RWPE1 (cell line): ENCODE data around the gene APOBEC3H.

Experiments
- CTCF ChIA-PET: fragments of 350-600 bp; sonication (Branson Sonifier 250); formaldehyde crosslinking; extraction: SDS; loops from one replicate; lab custom pipeline; 2021; lab: Yijun Ruan, JAX
- POLR2A ChIA-PET: fragments of 400-600 bp; formaldehyde crosslinking; extraction: SDS; loops from one replicate; lab custom pipeline; 2020; ENCODE audit warnings: antibody characterized with exemption; ENCODE audit not compliant: low non-redundant PET; lab: Yijun Ruan, JAX
- DNase-seq: peaks from one replicate; pipeline ENCODE4 v3.0.0; 2012; ENCODE audit warnings: low spot score
- H3K27ac ChIP-seq: fragments of 450-650 bp; 2 replicates; pipeline ENCODE4 v1.5.1; 2017
- TF ChIP-seq, protein P1 (sequence below): fragments of 450-650 bp; conservative IDR thresholded peaks from 2 replicates; pipeline ENCODE4 v1.5.1; 2017; ENCODE audit warnings: low read depth, mild to moderate bottlenecking

APOBEC3H gene

DNA sequence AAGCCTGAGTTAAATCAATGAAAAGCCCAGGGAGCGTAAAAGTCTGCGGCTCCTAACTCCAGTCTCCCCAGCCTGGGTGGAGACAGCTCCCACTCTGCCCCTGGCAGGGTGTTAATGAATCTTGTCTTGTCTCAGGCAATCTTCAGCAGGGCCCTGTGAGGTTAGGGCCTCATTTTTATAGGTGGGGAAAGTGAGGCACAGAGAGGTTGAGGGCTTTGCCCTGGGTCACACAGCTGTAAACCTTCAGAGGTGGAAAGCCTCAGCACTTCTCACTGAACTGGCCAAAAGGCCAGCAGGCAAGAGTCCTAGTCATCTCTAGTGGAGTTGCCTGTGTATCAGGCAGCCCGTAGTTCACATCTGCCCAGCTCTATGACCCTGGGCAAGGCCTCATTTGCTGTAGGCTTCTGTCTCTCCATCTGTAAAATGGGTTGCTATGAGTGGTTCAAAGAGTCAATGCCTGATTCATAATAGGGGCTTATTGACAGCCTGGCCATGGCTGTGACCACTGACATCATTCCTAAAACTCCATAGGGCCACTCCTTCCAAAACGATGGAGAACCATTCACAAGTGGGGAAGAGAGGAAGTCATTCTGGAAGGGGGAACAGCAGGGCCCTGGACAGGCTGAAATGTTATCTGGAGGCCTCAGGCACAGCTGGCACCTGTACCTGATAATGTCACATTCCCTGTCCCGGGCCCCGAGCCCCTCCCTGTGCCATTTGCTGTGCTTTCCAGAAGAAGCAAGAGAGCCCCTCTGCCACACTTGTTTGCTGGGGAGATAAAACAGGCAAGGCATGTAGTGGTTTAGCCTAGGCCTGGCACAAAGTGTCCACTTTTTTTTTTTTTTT is 49.4 kb downstream of the APOBEC3H start:
- ChIA-PET POLR2A (interaction anchor here (0.6 kb wide), 1 partner anchor 1139 kb away, joined by 4 read pairs; no protein-coding TSS in a partner anchor), CTCF (no interaction called here)
- TF ChIP-seq, protein P1, sequence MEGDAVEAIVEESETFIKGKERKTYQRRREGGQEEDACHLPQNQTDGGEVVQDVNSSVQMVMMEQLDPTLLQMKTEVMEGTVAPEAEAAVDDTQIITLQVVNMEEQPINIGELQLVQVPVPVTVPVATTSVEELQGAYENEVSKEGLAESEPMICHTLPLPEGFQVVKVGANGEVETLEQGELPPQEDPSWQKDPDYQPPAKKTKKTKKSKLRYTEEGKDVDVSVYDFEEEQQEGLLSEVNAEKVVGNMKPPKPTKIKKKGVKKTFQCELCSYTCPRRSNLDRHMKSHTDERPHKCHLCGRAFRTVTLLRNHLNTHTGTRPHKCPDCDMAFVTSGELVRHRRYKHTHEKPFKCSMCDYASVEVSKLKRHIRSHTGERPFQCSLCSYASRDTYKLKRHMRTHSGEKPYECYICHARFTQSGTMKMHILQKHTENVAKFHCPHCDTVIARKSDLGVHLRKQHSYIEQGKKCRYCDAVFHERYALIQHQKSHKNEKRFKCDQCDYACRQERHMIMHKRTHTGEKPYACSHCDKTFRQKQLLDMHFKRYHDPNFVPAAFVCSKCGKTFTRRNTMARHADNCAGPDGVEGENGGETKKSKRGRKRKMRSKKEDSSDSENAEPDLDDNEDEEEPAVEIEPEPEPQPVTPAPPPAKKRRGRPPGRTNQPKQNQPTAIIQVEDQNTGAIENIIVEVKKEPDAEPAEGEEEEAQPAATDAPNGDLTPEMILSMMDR: no peak
- H3K27ac ChIP-seq: peak overlapping the region; percentile 83
- DNase-seq: no peak

DNA sequence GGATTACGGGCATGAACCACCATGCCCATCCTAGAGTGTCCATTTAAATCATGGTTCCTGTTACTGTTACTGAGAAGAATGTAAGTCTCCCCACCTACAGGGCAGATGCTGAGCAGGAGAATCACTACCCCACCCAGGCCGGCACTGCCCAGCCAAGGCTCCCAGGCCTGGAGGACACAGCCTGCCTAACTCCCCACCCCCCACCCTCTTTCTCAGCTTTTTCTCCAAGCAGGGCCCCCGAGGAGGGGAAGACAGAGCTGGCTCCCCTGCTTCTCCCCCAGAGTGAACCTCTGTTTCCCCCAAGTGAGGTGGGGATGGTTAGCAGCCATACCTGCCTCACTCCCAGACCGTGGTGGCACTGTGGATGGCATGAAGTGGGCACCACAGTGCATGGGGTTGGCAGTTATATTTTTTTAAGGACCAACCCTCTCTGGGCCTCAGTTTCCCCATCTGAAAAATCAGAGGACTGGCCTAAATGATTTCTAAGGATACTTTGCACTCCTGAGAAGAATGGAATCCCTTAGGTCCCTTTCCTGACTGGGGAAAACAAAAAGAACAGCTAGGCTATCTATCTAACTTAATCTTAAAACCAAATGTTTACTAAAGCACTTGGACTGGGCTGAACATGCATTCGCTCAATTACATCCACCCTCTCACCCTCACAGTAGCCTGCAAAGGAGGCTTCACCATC is 50.4 kb downstream of the APOBEC3H start:
- POLR2A ChIA-PET: interaction anchor here (0.6 kb wide), 1 partner anchor 1140 kb away, joined by 4 read pairs; no protein-coding TSS in a partner anchor
- TF ChIP-seq, protein P1: no peak
- H3K27ac ChIP-seq: peak overlapping the region; percentile 83

DNA sequence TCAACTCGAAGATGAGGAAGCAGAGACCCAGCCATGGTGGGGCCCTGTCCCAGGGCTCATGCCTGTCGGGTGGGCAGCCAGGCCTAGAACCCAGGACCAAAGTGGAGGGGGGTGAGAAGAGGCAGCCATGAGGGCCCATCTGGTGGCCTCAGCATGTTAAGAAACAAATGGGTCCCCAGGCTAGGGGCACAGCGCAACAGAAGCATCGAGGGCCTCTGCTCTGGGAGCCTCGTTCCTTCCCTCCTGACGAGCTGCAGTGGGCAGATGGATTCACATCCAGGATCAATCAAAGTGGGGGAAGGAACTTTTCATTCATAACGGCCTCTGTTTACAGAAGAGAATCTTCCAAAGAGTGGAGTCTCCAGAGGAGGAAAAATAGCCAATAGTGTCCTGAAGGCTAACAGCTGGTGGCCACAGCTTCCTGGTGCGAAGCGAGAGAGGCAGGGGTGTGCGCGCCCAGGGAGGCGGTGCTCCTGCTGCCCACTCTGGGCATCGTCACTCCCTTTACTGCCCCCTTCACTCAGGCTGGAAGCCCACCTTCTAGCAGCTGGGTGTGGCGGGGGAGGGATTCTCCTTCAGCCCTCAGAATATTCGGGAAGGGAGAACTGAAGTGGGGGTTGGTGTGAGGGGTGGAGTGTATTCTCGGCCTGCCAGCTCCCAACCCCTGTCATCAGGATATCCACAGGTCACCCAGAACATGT is 51.1 kb downstream of the APOBEC3H start:
- DNase-seq: no peak
- TF ChIP-seq, protein P1: no peak
- ChIA-PET POLR2A (interaction anchor here (0.6 kb wide), 1 partner anchor 36 kb away, joined by 6 read pairs; no protein-coding TSS in a partner anchor), CTCF (interaction anchor here (1.2 kb wide), 1 partner anchor 26 kb away, joined by 3 read pairs; no protein-coding TSS in a partner anchor)
- peak overlapping the region; percentile 83 for H3K27ac ChIP-seq

More for the DNA sequence above, 50.4 kb downstream of the APOBEC3H start:
- no peak for DNase-seq
- CTCF ChIA-PET: interaction anchor here (1.2 kb wide), 1 partner anchor 26 kb away, joined by 3 read pairs; no protein-coding TSS in a partner anchor

DNA sequence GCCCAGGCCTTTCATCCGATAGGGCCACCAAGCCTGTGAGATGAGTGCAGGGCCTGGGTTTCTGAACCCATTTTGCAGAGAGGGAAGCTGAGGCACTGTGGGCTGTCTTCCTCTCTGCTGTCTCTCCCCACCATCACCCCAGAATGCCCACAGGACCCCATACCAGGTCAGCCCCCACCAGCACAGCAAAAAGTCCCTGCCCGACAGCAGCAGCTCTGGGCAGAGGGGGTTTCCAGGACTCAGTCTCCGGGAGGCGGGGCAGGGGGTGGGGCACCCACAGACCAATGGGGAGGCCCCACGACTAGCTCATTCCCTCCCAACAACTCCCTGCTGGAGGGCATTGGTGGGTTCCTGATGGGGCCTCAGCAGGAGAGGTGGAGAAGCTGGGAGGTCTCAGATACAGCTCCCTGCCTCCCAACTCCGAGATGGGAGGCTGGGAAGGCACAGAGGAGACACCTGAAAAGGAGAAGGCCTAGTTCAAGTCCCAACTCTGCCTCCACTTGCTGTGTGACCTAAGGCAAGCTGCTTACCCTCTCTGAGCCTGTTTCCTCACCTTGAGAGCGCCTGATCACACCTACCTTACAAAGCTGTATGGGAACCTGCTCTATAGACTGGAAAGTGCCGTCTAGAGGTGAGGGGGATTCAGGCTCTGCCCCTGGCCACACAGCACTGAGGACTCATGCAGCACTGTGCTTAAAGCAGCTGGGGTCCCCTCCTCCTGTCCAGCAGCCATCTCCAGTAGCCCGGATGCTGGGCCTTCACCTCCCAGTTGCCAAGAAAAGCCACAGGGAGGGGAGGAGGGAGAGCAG is 51.9 kb downstream of the APOBEC3H start:
- peak overlapping the region; percentile 83 for H3K27ac ChIP-seq
- POLR2A ChIA-PET: interaction anchor here (0.6 kb wide), 1 partner anchor 36 kb away, joined by 6 read pairs; no protein-coding TSS in a partner anchor
- DNase-seq: no peak
- CTCF ChIA-PET: interaction anchor here (0.6 to 1.2 kb wide), 3 partner anchors 21 to 278 kb away, joined by 3 to 4 read pairs (median 4); no protein-coding TSS in a partner anchor
- TF ChIP-seq, protein P1: no peak

DNA sequence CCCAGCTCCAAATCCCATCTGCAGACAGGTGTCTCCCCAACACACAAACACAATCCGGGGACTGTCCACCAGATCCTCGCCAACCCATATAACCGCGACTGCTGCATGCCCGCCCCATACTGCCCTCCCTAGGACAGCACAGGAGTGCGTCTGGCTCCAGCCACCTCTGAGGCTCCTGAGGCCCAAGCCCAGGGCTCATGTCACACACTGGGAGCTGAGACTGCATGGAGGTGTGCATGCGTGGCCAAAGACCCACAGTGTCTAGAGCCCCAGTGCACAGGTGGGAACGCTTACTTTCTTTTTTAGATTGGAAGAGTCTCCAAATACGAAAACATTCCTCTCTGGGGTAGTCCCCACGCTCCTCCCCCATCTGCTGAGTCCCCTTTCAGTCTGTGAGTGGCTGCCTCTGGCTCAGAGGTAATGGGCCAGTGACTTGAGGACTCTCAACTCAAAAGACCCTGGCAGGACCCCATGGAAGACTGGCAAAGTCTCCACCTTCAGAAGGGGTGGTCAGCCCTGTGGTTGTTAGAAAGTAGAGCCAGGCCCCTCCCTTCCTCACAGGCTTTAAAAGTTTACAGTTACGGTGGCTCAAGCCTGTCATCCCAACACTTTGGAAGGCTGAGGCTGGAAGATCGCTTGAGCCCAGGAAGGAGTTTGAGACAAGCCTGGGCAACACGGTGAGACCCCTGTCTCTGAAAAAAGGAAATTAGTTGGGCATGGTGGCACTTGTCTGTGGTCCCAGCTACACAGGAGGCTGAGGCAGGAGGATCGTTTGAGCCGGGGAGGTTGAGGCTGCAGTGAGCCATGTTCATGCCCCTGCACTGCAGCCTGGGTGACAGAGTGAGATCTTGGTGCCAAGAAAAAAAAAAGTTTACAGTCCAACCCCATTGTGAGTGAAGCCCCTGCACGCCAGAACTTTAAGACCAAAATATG is 53.1 kb downstream of the APOBEC3H start:
- CTCF ChIA-PET: no interaction called here
- POLR2A ChIA-PET: no interaction called here
- TF ChIP-seq, protein P1: no peak
- no peak for DNase-seq
- H3K27ac ChIP-seq: peak overlapping the region; percentile 73
